ENCODE data around the gene SALL3.

SALL3 gene

DNA sequence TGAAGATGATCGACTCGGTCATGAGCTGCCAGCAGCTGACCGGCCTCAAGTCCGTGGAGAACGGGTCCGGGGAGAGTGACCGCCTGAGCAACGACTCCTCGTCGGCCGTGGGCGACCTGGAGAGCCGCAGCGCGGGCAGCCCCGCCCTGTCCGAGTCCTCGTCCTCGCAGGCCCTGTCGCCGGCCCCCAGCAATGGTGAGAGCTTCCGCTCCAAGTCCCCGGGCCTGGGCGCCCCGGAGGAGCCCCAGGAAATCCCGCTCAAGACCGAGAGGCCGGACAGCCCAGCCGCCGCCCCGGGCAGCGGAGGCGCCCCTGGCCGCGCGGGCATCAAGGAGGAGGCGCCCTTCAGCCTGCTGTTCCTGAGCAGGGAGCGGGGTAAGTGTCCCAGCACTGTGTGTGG is 14.9 kb downstream of the SALL3 start:
- TF ChIP-seq, protein P1, sequence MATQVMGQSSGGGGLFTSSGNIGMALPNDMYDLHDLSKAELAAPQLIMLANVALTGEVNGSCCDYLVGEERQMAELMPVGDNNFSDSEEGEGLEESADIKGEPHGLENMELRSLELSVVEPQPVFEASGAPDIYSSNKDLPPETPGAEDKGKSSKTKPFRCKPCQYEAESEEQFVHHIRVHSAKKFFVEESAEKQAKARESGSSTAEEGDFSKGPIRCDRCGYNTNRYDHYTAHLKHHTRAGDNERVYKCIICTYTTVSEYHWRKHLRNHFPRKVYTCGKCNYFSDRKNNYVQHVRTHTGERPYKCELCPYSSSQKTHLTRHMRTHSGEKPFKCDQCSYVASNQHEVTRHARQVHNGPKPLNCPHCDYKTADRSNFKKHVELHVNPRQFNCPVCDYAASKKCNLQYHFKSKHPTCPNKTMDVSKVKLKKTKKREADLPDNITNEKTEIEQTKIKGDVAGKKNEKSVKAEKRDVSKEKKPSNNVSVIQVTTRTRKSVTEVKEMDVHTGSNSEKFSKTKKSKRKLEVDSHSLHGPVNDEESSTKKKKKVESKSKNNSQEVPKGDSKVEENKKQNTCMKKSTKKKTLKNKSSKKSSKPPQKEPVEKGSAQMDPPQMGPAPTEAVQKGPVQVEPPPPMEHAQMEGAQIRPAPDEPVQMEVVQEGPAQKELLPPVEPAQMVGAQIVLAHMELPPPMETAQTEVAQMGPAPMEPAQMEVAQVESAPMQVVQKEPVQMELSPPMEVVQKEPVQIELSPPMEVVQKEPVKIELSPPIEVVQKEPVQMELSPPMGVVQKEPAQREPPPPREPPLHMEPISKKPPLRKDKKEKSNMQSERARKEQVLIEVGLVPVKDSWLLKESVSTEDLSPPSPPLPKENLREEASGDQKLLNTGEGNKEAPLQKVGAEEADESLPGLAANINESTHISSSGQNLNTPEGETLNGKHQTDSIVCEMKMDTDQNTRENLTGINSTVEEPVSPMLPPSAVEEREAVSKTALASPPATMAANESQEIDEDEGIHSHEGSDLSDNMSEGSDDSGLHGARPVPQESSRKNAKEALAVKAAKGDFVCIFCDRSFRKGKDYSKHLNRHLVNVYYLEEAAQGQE (IDR thresholded peaks at IDR 0.05; ENCODE audit: insufficient replicate concordance, low read depth) = no peak
- TF ChIP-seq SPI1 (IDR thresholded peaks at IDR 0.05; ENCODE audit: borderline replicate concordance, low read depth) = no peak
- TF ChIP-seq, protein P2, sequence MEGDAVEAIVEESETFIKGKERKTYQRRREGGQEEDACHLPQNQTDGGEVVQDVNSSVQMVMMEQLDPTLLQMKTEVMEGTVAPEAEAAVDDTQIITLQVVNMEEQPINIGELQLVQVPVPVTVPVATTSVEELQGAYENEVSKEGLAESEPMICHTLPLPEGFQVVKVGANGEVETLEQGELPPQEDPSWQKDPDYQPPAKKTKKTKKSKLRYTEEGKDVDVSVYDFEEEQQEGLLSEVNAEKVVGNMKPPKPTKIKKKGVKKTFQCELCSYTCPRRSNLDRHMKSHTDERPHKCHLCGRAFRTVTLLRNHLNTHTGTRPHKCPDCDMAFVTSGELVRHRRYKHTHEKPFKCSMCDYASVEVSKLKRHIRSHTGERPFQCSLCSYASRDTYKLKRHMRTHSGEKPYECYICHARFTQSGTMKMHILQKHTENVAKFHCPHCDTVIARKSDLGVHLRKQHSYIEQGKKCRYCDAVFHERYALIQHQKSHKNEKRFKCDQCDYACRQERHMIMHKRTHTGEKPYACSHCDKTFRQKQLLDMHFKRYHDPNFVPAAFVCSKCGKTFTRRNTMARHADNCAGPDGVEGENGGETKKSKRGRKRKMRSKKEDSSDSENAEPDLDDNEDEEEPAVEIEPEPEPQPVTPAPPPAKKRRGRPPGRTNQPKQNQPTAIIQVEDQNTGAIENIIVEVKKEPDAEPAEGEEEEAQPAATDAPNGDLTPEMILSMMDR (IDR thresholded peaks at IDR 0.05; ENCODE audit: insufficient read depth, low read length) = no peak
- no peak for TF ChIP-seq GABPA (IDR thresholded peaks at IDR 0.05; ENCODE audit: low read depth)
- no peak for TF ChIP-seq POLR2AphosphoS5 (IDR thresholded peaks at IDR 0.05; ENCODE audit: low read depth)
- H3K27me3 ChIP-seq (ENCODE audit: insufficient read depth, poor library complexity, severe bottlenecking) = peaks cover 9% of the 10 kb centered on the region
- H3K27ac ChIP-seq (replicated peaks) = no peak overlapping the region
- no peak overlapping the region for H3K4me3 ChIP-seq (replicated peaks; ENCODE audit: insufficient read depth, low read length)
- no peak for DNase-seq (ENCODE audit: low read depth in 1 of 2, low spot score in 1 of 2)

DNA sequence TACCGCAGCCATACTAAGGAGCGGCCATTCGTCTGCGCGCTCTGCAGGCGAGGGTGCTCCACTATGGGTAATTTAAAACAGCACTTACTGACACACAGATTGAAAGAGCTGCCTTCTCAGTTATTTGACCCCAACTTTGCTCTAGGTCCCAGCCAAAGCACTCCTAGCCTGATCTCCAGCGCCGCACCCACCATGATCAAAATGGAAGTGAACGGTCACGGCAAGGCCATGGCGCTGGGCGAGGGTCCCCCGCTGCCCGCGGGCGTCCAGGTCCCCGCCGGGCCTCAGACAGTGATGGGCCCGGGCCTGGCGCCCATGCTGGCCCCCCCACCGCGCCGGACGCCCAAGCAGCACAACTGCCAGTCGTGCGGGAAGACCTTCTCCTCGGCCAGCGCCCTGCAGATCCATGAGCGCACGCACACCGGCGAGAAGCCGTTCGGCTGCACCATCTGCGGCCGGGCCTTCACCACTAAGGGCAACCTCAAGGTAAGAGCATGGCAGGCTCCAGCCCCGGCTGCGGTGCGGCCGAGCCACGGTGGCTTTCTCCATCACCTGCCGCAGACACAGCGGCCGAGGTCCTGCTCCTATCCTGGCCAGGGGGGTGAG is 15.5 kb downstream of the SALL3 start:
- Histone ChIP-seq H3K4me3 (replicated peaks; ENCODE audit: insufficient read depth, low read length) (no peak overlapping the region), H3K27ac (replicated peaks) (no peak overlapping the region), H3K27me3 (ENCODE audit: insufficient read depth, poor library complexity, severe bottlenecking) (peaks cover 9% of the 10 kb centered on the region)
- no peak for TF ChIP-seq SPI1 (IDR thresholded peaks at IDR 0.05; ENCODE audit: borderline replicate concordance, low read depth)
- DNase-seq (ENCODE audit: low read depth in 1 of 2, low spot score in 1 of 2) = no peak

DNA sequence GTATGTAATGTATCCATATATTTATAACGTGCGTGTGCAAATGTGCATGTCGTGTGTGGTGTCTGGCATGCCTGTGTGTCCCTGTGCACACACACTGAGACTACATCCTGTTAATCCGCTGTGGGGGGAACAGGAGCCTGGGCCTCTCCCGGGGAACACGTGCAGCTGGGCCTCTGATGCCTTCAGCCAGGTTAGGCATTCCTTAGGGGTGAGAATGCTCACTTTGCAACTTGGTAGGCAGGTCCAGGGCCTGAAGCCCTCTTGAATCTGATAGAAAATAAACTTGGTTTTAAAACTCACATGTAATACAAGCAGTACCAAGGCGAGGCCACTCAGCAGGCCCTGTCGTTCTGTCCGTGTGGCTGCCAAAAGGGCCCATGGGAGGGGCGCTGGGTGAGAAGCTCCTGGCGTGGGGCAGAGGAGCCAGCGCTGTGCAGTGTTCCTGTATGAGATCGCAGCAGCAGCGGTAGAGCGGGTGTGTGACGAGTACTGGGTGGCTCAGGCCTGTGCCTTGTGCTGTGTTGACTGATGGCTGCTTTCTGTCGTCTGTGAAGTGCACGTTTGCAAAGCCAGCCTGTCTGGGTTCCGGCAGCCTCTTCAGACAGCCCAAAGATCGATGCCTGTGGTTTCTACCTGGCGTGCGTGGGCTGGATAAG is 16.2 kb downstream of the SALL3 start:
- H3K27me3 ChIP-seq (ENCODE audit: insufficient read depth, poor library complexity, severe bottlenecking) = peaks cover 13% of the 10 kb centered on the region
- H3K27ac ChIP-seq (replicated peaks) = no peak overlapping the region
- DNase-seq (ENCODE audit: low read depth in 1 of 2, low spot score in 1 of 2) = no peak
- no peak for TF ChIP-seq SPI1 (IDR thresholded peaks at IDR 0.05; ENCODE audit: borderline replicate concordance, low read depth)
- TF ChIP-seq, protein P2 (IDR thresholded peaks at IDR 0.05; ENCODE audit: insufficient read depth, low read length) = no peak
- no peak for TF ChIP-seq GABPA (IDR thresholded peaks at IDR 0.05; ENCODE audit: low read depth)
- TF ChIP-seq POLR2AphosphoS5 (IDR thresholded peaks at IDR 0.05; ENCODE audit: low read depth) = no peak
- TF ChIP-seq, protein P1 (IDR thresholded peaks at IDR 0.05; ENCODE audit: insufficient replicate concordance, low read depth) = no peak
- no peak overlapping the region for H3K4me3 ChIP-seq (replicated peaks; ENCODE audit: insufficient read depth, low read length)

DNA sequence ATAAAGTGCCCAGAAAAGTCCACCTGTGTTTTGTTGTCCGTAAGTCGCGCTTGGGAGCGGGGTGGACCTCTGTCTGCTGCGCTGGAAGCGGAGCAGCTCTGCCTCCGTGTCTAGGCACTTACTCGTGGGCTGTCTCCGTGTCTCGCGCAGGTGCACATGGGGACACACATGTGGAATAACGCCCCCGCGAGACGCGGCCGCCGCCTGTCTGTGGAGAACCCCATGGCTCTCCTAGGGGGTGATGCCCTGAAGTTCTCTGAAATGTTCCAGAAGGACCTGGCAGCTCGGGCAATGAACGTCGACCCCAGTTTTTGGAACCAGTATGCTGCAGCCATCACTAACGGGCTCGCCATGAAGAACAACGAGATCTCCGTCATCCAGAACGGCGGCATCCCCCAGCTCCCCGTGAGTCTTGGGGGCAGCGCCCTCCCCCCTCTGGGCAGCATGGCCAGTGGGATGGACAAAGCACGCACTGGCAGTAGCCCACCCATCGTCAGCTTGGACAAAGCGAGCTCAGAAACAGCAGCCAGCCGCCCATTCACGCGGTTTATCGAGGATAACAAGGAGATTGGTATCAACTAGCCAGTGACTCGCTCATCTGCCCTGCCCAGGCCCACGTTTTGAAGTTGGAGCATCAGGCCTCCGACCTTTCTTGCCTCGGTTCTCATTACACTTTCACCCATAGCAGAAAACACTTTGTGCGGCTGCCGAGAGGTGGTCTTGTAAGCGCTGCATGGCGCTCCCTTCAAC is 17.3 kb downstream of the SALL3 start:
- H3K27me3 ChIP-seq (ENCODE audit: insufficient read depth, poor library complexity, severe bottlenecking) = peaks cover 13% of the 10 kb centered on the region
- no peak overlapping the region for H3K27ac ChIP-seq (replicated peaks)
- TF ChIP-seq, protein P2 (IDR thresholded peaks at IDR 0.05; ENCODE audit: insufficient read depth, low read length) = no peak
- TF ChIP-seq SPI1 (IDR thresholded peaks at IDR 0.05; ENCODE audit: borderline replicate concordance, low read depth) (no peak), POLR2AphosphoS5 (IDR thresholded peaks at IDR 0.05; ENCODE audit: low read depth) (no peak), GABPA (IDR thresholded peaks at IDR 0.05; ENCODE audit: low read depth) (no peak)
- TF ChIP-seq, protein P1 (IDR thresholded peaks at IDR 0.05; ENCODE audit: insufficient replicate concordance, low read depth) = no peak
- H3K4me3 ChIP-seq (replicated peaks; ENCODE audit: insufficient read depth, low read length) = no peak overlapping the region
- no peak for DNase-seq (ENCODE audit: low read depth in 1 of 2, low spot score in 1 of 2)

All from HL-60 (cell line).